Osteoblast (primary cell): ENCODE measurements around the gene LHX3. TPM values are rescaled to one million over a fixed set of nuclear protein-coding genes. Genes with fewer than 3 reads are reported as not detected.

Source experiments
- DNase-seq: peaks from one replicate; pipeline ENCODE4 v3.0.0; 2011; ENCODE audit warnings: low spot score, mixed read lengths; ENCODE audit not compliant: insufficient read length; ENCODE audit errors: missing footprints
- H2AFZ ChIP-seq: 2 replicates; pipeline ENCODE4 v1.6.0; 2011; ENCODE audit warnings: mild to moderate bottlenecking, low read length
- H3K27ac ChIP-seq: 2 replicates; pipeline ENCODE4 v1.5.1; 2011; ENCODE audit warnings: mild to moderate bottlenecking, low read depth, low read length, moderate library complexity
- H3K27me3 ChIP-seq: 2 replicates; pipeline ENCODE4 v1.6.0; 2012; ENCODE audit warnings: mild to moderate bottlenecking, control low read depth, inconsistent platforms, low read length, moderate library complexity; ENCODE audit not compliant: insufficient read depth
- H3K36me3 ChIP-seq: 2 replicates; pipeline ENCODE4 v1.5.1; 2011; ENCODE audit warnings: mild to moderate bottlenecking, low read length, control low read depth, moderate library complexity; ENCODE audit not compliant: insufficient read depth
- H3K4me1 ChIP-seq: 2 replicates; pipeline ENCODE4 v1.5.1; 2011; ENCODE audit warnings: mild to moderate bottlenecking, low read length, control low read depth, moderate library complexity; ENCODE audit not compliant: insufficient read depth
- H3K4me2 ChIP-seq: 2 replicates; pipeline ENCODE4 v1.6.0; 2011; ENCODE audit warnings: mild to moderate bottlenecking, low read length; ENCODE audit not compliant: insufficient read depth
- H3K4me3 ChIP-seq: fragments of 200-600 bp; sonication (generic); 3 replicates; pipeline ENCODE4 v1.5.1; 2012; ENCODE audit warnings: mild to moderate bottlenecking, low read length, inconsistent platforms; ENCODE audit not compliant: insufficient read depth
- H3K79me2 ChIP-seq: 2 replicates; pipeline ENCODE4 v1.6.0; 2012; ENCODE audit warnings: mild to moderate bottlenecking, low read length, control low read depth, inconsistent platforms; ENCODE audit not compliant: insufficient read depth
- H3K9me3 ChIP-seq: 2 replicates; pipeline ENCODE4 v1.5.1; 2011; ENCODE audit warnings: low read depth, low read length, control low read depth
- H4K20me1 ChIP-seq: 2 replicates; pipeline ENCODE4 v1.6.0; 2012; ENCODE audit warnings: mild to moderate bottlenecking, low read length, control low read depth; ENCODE audit not compliant: insufficient read depth
- CTCF ChIP-seq: IDR thresholded peaks from 2 replicates; pipeline ENCODE4 v1.5.1; 2011; ENCODE audit warnings: mild to moderate bottlenecking, low read depth, low read length, moderate library complexity; ENCODE audit errors: extremely low read depth
- total RNA-seq: library from RNA; depleted of rRNA; stranded (reverse); fragments of >200 nt; gene quantifications from 2 replicates; pipeline ENCODE4 v1.2.3, GENCODE V29; 2012

Gene LHX3
- total RNA-seq, 1 donor, result not detected

DNA sequence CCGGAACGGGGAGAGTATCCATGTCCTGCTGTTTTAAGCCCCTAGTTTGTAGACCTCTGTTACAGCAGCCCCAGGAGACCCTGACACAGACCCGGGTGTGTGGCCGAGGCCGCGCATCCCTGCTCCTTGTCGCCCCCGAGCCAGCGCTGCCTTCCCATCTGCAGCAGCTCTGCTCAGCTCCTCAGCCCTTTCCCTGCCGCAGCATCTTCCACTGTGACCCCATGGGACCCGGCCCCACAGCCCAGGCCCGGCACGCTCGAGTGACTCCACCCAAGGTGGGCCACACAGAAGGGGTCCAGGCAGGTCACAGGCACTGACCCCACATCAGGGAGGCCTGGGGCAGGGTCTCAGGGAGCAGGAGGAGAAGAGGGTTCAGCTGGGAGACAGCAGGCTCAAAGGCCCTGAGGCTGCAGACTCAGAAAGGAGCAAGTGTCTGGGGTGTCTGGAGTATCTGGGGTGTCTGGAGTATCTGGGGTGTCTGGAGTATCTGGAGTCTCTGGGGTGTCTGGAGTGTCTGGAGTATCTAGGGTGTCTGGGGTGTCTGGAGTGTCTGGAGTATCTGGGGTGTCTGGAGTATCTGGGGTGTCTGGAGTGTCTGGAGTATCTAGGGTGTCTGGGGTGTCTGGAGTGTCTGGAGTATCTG is 31.2 kb downstream of the LHX3 start:
- TF ChIP-seq CTCF, result no peak
- Histone ChIP-seq H3K27ac (no peak overlapping the region), H4K20me1 (no peaks in the 10 kb centered on the region), H3K4me1 (no peaks in the 10 kb centered on the region), H3K4me3 (no peak overlapping the region), H3K79me2 (no peaks in the 10 kb centered on the region), H3K36me3 (no peaks in the 10 kb centered on the region), H2AFZ (no peak overlapping the region), H3K9me3 (no peaks in the 10 kb centered on the region), H3K27me3 (peaks cover 7% of the 10 kb centered on the region), H3K4me2 (no peak overlapping the region)
- no peak for DNase-seq

- no peak for DNase-seq
- H3K4me3 ChIP-seq, result no peak overlapping the region
- H2AFZ ChIP-seq, result no peak overlapping the region
- H3K4me2 ChIP-seq, result no peak overlapping the region
- no peak for TF ChIP-seq CTCF
- no peaks in the 10 kb centered on the region for H4K20me1 ChIP-seq
- H3K27ac ChIP-seq, result no peak overlapping the region
- H3K36me3 ChIP-seq, result no peaks in the 10 kb centered on the region
- H3K9me3 ChIP-seq, result no peaks in the 10 kb centered on the region
- H3K79me2 ChIP-seq, result no peaks in the 10 kb centered on the region
- H3K27me3 ChIP-seq, result peaks cover 6% of the 10 kb centered on the region
- H3K4me1 ChIP-seq, result no peaks in the 10 kb centered on the region
Observed at GRCh38 chr9:136172412-136173079, 32.4 kb downstream of the LHX3 start.

DNA sequence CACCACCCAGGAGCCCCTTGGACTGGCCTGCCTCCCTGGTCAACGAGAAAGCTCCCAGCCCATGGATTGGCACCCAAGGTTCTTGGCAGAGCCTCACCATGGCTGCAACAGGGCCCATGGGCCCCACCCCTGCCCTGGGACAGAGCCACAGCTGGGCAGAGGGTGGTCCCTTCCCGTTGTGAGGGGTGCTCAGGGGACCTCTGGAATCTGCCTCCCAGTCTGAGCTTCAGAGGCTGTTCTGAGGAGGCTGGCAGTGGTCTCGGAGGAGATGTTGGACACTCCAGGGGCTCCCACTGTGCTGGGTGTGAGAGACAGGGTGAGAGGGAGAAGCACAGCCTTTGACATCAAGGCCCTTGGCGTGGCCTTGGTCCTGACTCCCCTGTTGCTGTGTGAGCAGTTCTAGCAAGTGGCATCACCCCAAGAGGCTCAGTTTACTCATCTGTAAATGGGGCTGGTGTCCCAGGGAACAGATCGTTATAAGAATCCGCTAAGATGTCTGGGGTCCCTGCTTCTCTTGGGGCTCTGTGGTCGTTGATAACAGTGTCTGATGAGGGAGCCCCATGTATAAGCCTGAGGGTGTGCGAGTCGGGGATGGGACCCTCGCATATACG is 33.0 kb downstream of the LHX3 start:
- no peaks in the 10 kb centered on the region for H3K36me3 ChIP-seq
- no peaks in the 10 kb centered on the region for H3K9me3 ChIP-seq
- H4K20me1 ChIP-seq, result no peaks in the 10 kb centered on the region
- H3K27ac ChIP-seq, result no peak overlapping the region
- H2AFZ ChIP-seq, result no peak overlapping the region
- H3K4me1 ChIP-seq, result no peaks in the 10 kb centered on the region
- no peak for TF ChIP-seq CTCF
- H3K27me3 ChIP-seq, result peaks cover 6% of the 10 kb centered on the region
- no peaks in the 10 kb centered on the region for H3K79me2 ChIP-seq
- no peak overlapping the region for H3K4me2 ChIP-seq
- no peak for DNase-seq
- H3K4me3 ChIP-seq, result no peak overlapping the region
